GM21737 (cell line): ENCODE data around the gene RFTN2.
"Not testable (repeated sequence)": the region's sequence is repeated elsewhere in the genome, so short reads cannot be mapped to it uniquely, and the experiment has no call there.

ENCODE experiments used
- ATAC-seq: cut with Tn5 transposase; IDR thresholded peaks from one replicate; pipeline ENCODE4 v1.9.1; 2021; ENCODE audit warnings: mild to moderate bottlenecking, moderate library complexity; ENCODE audit not compliant: unreplicated experiment

Gene RFTN2, protein sequence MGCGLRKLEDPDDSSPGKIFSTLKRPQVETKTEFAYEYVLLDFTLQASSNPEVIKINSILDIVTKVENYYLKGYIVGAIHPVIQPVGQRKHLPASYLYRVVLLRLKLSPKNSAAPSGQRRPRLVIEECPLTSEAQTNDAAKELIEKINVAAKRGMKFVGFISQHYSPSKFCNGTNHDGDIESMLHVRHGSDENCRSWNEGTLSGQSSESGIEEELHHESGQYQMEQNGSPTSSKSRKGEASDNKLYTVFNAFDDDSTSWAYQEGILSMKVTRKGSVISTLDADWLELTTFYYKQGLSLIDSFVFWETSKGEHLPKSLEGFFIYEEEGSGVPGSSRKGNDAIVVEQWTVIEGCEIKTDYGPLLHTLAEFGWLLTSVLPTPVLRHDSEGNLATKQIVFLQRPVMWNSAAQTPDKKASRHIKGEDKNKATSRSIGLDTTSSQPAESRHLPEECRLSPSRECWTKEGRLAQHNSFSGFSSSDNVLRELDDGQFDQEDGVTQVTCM

DNA sequence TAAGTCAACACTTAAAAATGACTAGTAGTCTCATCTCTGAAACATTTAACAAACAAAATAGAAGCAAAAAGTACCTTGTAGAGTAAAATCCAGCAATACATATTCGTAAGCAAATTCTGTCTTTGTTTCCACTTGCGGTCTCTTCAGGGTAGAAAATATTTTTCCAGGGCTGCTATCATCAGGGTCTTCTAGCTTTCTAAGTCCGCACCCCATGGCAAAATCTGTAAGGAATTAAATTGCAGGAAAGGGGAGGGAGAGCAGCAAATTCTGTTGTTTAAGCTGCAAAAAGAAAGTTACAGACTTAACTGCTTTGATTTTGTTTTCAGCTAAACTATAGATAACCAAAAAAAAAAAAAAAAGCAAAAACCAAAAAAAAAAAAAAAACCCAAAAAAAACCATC, at the start of gene RFTN2:
RFTN2 (minus strand) TSS at position 342 of the 400 bp plus-strand sequence; CDS start at position 213, 129 bp downstream.
- no peak for ATAC-seq

DNA sequence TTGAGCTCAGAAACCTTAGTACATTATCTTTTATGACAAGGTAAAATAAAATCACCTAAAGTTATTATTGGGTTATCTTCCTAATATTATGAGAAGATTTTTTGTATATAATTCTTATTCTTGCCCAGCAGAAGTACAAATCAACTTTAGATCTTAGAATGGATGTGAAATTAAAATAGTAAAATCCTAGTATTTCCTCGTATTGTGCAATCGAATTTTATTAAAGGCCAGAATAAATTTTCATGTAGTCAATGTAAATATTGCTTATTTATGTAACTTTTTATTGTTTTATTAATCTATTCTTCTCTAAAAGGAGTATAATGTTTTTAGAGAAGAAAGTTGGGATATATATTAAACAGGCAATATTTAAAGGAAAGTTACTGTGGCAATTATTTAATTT, 42.5 kb upstream of the RFTN2 start:
- no peak for ATAC-seq

DNA sequence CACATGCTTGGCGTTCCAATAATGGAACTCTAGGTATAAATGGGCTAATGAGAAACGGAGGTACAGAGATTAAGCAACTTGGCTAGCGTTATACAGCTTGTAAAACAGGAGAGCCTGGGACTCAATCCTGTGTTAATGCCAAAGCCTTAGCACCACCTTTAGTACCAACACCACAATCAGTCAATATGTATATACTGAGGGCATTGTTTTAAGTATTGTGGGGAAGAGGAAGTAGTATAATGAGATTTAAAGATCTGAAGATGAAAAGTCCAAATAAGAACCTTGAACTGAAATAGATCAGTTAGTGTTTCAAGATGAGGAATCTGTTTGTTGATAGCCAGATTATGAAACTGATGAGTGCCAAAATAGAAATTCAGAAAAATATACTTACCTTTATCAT, 37.9 kb upstream of the RFTN2 start:
- no peak for ATAC-seq

GRCh38 chr2:197711578-197711977, 36.2 kb upstream of the RFTN2 start:
- ATAC-seq: no peak

DNA sequence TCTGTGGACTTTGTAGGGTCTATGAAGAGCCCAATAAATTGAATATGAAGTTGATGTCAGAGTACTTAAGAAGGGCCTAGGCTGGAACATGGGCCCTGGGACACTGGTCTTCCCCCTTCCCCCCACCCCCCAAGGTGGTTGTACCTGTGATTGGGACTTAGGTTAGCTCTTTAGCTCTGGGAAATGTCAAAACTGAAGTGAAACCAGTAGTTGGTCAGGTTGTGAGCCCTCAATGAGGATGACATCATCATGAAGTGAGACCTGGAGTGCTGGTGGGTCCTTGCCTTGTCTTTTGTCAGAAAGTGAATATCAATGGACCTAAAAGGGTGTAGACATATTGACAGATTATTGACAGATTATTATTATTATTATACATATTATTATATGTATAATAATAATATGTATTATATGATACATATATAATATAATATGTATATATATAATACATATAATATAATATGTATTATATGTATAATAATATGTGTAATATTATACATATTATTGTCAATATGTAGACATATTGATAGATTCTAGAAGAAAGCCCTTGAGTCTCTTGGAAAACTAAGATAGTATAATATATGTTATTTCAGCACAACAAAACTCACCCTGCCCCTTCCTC, 35.1 kb upstream of the RFTN2 start:
- ATAC-seq: peak; percentile 53

GRCh38 chr2:197709140-197709539, 33.8 kb upstream of the RFTN2 start:
- not testable (repeated sequence) for ATAC-seq

DNA sequence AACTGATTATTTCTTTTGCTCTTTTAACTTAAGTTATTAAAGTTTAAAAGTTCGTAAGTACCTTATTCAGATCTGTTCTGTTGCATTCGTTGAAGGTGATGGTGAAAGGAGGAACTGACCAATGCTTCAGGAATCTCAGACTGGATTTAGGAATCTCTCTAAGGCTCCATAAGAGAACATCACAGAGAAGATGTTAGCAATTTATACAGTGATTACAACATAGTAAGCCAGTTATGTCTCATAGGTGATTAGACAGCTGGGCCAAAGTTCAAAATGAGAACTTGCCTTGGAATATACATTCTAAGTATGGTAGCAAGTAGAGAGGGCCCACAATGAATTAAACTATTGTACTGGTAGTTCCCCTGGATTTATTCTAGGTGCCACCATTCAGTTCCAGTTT, 32.9 kb upstream of the RFTN2 start:
- no peak for ATAC-seq

DNA sequence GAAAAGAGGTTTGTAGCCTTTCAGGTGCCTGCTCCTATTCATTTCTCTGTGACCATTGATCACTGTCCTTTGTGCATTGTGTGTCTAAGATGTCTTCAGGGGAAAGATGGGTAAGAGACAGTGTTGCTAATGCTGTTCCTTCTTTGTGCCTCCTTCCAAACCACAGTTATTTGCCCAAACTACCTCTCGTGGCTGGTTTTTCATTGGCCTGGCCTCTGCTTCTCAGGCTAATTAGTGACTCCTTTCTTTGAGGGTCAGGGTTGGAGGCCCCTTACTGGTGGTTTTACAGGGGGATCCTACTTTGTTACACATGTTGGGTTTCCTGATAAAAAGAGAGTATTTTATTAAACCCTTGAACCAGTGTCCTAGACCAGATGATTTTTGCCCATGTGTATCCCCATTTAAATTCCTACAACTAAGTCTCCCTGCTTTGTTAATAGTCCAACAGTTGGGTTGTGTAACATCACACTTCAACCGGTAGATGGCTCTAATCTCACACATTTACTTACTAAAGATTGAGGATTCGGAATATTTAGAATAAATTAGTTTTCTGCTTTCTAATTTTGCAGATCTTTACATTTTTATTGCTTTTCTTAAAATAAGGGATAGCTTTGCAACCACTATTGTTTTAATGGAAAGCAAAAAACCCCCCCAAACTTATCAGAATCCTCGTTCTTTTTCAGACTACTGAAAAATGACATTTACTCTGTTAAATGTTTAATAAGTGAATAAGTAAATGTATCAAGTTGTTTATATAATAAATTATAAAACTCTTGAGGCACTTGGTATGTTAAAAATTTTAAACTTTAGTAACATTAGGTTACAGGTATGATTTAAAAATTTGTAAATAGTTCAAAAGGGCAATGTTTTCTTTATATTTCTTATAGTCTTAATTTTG, 32.2 kb upstream of the RFTN2 start:
- ATAC-seq: no peak

DNA sequence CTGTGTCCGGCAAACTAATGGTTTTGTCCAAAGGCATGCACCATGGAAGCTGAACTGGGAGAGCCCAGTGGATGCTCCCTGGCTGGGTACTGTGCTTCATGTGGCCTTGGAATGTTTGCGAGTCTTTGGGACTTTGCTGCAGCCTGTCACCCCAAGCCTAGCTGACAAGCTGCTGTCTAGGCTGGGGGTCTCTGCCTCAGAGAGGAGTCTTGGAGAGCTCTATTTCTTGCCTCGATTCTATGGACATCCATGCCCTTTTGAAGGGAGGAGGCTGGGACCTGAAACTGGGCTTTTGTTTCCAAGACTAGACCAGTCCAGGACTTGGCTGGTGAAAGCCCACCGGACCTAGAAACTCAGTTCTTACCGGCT, 31.4 kb upstream of the RFTN2 start:
- ATAC-seq: no peak

GRCh38 chr2:197705912-197706838, 30.8 kb upstream of the RFTN2 start:
- peak; percentile 0 for ATAC-seq

- ATAC-seq: peak; percentile 81
Measured at GRCh38 chr2:197705121-197705911, 29.9 kb upstream of the RFTN2 start, which contains the start of gene MARS2. Gene MARS2, plus strand, starts transcription at chr2:197705369. Its CDS starts 37 bp downstream, at chr2:197705406.

DNA sequence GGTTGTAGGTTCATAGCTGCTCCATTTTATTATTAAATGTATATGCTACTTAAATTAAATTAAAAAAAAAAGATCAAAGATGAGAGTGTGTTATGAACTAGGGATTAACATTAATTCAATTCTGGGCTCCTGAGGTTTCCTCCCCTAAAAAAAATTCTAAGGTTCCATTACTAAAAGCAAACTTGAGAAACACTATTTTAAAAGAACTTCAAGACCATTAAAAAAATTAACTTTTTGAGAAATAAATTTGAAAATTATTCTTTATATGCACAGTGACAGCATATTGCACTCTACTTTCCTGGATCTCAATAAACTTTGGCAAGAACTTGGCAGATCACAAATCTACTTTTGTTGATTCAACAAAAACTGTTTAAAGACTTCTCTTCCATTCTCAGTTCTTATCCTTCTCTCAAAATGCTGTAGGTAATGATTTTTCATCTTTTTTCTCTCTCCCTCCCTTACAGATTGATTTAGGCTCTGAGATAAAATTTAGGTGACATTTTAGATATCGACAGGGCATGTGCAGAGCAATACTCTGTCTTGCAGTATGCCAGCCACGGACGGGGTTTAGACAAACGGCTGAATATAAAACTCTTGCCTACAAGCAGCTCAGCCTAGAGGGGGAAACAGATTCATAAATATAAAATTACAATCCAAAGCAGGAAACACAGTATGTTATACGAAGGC, 29.2 kb upstream of the RFTN2 start:
- peak; percentile 36 for ATAC-seq

DNA sequence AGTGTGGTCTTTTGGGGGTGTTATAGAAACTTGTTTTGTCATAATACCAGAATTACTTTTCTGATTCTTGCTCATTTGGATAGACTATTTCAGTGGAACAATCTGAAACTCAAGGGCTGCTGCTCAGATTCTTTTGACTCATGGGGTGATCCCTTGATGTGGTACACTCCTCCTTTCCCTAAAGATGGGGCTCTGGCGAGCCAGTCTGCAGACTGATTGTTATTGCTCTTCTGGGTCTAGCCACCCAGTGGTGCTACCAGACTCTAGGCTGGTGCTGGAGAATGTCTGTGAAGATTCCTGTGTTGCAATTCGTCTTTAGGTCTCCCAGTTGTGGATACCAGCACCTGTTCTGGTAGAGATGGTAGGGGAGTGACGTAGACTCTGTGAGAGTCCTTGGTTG, 25.6 kb upstream of the RFTN2 start:
- no peak for ATAC-seq

DNA sequence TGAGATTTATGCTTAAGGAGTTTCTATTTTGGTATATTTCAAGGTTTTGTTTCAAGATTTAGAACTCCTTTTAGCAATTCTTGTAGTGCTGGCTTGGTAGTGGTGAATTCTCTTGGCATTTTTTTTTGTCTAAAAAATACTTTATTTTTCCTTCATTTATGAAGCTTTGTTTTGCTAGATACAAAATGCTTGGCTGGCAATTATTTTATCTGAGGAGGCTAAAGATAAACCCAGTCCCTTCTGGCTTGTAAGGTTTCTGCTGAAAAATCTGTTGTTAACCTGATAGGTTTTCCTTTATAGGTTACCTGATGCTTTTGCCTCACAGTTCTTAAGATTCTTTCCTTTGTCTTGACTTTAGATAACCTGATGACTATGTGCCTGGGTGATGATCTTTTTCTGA, 24.3 kb upstream of the RFTN2 start:
- not testable (repeated sequence) for ATAC-seq

DNA sequence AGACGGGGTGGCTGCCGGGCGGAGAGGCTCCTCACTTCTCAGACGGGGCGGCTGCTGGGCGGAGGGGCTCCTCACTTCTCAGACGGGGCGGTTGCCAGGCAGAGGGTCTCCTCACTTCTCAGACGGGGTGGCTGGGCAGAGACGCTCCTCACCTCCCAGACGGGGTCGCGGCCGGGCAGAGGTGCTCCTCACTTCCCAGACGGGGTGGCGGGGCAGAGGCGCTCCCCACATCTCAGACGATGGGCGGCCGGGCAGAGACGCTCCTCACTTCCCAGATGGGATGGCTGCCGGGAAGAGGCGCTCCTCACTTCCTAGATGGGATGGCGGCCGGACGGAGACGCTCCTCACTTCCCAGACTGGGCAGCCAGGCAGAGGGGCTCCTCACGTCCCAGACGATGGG, 21.2 kb upstream of the RFTN2 start:
- ATAC-seq: not testable (repeated sequence)

GRCh38 chr2:197695971-197696370, 20.6 kb upstream of the RFTN2 start:
- ATAC-seq: not testable (repeated sequence)

DNA sequence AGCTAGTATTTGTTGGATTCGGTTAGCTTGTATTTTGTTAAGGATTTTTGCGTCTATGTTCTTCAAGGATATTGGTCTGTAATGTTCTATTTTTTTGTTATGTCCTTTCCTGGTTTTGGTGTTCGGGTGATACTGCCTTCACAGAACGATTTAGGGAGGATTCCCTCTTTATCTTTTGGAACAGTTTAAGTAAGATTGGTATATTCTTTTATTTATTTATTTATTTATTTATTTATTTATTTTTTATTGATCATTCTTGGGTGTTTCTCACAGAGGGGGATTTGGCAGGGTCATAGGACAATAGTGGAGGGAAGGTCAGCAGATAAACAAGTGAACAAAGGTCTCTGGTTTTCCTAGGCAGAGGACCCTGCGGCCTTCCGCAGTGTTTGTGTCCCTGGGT, 19.8 kb upstream of the RFTN2 start:
- not testable (repeated sequence) for ATAC-seq

DNA sequence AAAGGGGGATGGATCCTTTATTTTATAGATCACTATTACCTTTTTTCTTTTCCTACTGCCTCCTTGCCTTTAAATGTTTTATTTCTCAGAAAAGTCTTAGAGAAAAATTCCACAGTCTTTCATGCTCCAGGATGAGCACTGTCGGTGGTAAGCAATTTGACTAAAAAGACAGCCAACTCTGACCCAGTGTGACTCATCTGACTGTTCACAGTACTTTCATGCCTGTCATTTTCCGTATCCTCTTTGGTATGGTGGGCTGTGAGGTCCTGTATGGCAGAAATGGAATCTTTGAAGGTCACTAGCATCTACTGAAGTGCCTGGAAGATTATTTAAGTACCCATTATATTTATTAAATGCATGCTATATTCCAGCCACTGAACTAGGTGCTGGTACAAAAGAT, 2.1 kb upstream of the RFTN2 start:
- no peak for ATAC-seq

GRCh38 chr2:197677056-197677455, 1.7 kb upstream of the RFTN2 start:
- no peak for ATAC-seq
